ENCODE results near the gene SLC30A4.
"Not testable (repeated sequence)": the region's sequence is repeated elsewhere in the genome, so short reads cannot be mapped to it uniquely, and the experiment has no call there.

Gene SLC30A4

DNA sequence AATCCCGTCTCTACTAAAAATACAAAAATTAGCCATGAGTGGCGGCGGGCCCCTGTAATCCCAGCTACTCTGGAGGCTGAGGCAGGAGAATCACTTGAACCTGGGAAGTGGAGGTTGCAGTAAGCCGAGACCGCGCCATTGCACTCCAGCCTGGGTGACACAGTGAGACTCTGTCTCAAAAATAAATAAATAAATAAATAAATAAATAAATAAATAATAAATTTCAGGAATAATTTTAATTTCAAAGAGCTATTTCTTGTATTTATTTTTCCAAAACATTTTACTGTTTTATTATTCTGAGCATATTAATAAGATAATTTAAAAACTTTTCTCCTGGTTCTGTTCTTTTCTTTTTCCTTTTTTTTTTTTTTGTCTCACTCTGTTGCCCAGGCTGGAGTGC lies 15.4 kb downstream of the SLC30A4 start:
- not testable (repeated sequence) for DNase-seq

GRCh38 chr15:45499426-45499825 lies 23.1 kb downstream of the SLC30A4 start:
- DNase-seq = no peak

GRCh38 chr15:45498701-45499100 lies 23.9 kb downstream of the SLC30A4 start:
- no peak for DNase-seq

GRCh38 chr15:45497261-45497660 lies 25.3 kb downstream of the SLC30A4 start:
- no peak for DNase-seq

DNA sequence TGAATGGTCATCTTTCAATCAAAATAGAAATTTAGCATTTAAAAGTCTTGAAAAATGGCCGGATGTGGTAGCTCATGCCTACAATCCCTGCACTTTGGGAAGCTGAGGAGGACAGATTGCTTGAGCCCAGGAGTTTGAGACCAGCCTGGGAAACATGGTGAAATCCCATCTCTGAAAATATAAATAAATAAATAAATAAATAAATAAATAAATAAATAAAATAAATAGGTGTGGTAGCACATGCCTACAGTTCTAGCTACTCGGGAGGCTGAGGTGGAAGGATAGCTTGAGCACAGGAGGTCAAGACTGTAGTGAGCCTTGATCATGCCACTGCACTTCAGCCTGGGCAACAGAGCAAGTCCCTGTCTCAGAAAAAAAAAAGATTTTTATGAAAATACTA lies 25.9 kb downstream of the SLC30A4 start:
- no peak for DNase-seq

DNA sequence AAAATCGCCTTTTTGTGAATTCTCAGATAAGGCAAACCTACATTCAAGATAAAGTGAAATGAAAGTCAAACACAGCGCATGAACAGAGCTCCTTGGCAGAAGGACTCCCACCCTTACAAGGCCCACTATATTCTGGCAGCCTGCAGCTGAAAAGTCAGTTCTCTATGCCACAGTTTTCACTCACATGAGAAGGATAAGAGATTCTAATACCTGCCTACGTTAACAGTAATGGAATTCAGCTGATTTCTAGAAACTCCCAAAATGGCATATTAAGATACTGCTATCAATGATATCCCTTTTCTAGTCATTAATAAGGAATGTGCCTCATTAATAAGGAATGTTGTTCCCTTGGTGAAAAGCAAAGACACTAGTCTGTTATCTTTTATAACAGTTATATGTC lies 27.0 kb downstream of the SLC30A4 start:
- DNase-seq = no peak

DNA sequence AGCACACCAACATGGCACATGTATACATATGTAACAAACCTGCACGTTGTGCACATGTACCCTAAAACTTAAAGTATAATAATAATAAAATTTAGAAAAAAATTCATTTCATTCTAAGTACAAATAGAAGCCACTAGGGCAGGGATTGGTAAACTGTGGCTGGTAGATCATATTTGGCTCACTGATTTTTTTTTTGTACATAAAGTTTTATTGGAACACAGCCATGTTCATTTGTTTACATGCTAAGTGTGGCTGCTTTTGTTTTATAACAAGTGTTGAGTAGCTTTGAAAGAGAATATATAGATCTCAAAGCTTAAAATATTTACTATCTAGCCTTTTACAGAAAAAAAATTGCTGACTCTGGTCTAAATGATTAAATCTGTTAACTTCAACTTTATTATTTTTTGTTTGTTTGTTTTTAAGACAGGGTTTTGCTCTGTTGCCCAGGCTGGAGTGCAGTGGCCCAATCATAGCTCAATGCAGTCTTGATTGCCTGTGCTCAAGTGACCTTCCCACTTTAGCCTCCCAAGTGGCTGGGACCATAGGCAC lies 32.8 kb downstream of the SLC30A4 start:
- no peak for DNase-seq

- no peak for DNase-seq
Measured at GRCh38 chr15:45486317-45486716, 36.2 kb downstream of the SLC30A4 start.

DNA sequence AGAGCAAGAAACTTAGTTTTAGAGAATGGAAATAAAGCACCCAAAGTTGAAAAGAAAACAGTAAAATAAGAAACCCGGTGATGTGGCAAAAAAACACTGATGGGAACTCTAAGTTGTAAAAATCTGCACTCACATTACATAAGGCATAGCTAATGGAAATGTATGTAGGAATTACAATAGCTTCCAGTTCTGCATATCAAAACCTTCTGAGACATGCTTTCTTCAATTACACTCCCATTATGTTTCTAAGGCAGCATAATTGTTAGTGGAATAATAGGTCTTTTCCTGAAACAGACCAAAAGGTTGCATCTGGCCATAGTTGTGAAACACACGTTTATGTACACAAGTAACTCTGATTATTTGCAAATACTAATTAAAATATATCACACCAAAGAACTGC lies 41.4 kb downstream of the SLC30A4 start:
- no peak for DNase-seq

DNA sequence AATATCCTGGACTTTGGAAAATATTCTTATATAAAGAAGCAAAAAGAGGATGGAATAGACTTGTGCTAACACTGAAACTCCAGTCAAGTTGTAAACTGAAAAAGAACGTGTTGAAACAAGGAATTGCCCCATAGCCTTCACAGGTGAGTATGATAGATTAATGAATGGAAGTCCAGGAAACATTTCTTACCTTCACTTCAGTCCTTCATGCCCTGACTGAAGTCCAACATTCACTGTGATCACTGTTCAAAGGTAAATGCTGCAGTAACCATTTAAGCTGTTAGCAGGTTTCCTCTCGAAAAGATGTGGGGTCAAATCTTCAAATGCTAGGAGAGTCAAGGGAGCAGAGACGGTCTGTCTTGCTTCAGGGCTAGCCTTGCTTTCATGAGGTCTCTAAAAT lies 46.1 kb downstream of the SLC30A4 start:
- DNase-seq = no peak

DNA sequence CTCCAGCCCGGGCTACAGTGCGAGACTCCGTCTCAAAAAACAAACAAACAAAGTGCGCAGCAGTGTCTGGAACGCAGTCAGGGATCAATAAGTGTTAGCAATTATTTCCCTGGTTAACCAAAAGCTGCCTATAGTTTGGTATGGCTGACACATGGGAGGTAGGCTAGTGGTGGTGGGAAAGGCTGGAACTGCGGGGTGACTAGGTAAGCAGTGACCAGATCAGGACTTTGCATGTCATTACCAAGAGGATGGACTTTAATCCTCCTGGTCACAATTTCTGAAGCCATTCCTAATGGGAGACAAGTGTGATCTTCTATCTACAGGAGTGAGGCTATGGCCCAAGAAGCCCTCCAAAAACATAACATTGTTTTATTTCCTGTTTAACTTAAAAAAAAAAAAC lies 47.8 kb downstream of the SLC30A4 start:
- no peak for DNase-seq

DNA sequence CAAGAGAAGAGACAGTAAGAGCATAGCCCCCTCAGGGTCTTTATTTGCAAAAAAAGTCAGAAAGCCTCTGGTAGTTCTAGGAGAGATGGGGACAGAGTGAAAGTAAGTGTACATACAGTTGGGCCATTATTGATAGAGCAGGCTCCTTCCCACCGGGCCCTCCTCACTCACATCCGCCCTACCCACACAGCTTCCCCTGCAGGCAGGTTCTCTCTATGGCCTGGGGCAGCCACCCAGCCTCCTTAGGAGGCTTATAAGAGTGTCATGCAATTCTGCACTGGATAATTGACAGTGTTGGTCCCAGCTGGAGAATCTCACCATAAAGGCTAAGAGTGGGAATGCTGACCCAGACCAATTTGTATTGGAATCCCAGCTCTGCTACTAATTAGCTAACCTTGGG lies 49.5 kb downstream of the SLC30A4 start:
- no peak for DNase-seq

- no peak for DNase-seq
Measured at GRCh38 chr15:45471151-45471550, 51.4 kb downstream of the SLC30A4 start.

- no peak for DNase-seq
Measured at GRCh38 chr15:45469441-45469840, 53.1 kb downstream of the SLC30A4 start.

- no peak for DNase-seq
Measured at GRCh38 chr15:45469027-45469426, 53.5 kb downstream of the SLC30A4 start.

DNA sequence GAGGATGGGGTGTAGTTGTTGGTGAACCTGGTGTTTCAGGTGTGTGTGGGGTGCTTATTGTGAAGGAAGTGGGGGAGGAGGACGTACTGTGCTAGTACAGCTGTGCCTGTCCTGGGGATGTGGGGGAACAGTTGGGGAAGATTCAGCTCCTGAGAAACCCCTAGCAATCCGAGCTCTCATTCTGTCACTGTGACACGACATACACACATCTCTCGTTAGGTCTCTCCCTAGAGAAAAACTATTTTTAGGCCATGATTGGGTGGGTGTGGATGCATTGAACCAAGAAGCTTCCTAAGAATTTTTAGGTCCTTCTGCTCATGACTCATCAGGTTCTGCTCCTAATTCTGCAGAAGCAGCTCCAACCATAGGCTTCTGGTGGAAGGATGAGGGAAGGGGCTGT lies 54.3 kb downstream of the SLC30A4 start:
- DNase-seq = no peak

GRCh38 chr15:45458746-45459403 lies 63.7 kb downstream of the SLC30A4 start:
- peak; percentile 71 for DNase-seq

DNA sequence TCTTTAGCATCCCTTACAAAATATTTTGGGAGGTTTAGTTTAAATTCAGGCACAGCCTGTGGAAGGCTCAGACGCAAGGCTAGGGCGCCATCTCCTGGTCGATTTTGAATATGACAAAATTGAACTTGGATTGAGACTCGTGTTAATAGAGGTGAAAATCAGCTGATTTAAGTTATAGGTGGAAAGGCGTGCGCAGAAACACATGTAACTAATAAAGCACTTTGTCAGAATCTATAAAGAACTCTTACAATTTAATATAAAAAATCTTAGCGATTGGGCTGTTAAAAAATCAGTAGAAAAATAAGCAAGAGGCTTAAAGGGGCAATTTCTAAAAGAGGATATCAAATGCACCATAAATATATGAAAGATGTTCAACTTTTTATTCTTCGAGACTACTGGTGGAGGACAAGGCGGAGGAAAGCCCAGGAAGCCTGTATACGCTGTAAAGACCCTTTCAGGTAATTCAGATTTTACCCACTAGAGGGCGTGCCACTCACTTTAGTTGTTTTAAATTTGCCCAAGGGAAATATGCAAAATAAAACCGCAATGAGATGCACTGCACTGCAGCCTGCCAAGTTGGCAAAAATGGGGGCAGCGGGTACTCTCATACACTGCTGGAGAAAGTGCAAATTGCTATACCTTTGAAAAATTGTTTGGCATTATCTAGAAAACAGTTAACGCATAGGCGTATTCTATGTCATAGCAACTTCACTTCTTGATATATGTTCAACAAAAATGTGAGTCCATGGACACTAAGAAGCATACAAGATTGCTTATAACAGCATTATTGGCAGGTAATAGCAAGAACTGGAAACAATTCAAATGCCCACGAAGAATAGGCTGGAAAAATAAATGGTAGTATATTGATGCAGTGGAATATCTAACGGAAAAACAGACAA lies 64.7 kb downstream of the SLC30A4 start:
- peak; percentile 95 for DNase-seq

DNA sequence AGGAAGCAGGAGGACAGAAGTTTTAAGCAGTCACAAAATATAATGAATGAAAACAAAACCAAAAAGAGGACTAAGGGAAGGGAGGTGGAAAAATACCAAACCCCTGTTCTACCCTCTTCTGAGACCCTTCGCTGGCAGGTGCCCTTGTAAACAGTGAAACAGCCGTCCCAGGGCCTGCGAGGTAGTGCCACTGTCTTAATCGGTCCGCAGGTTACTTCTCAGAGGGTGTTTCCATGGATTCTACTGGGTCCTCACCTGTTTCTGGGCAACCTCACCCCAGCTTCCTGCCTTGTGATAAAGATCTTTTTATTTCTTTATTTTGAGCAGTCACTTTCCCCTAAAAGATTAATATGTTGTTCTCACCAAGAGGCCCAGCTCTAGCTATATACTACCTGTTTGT lies 65.3 kb downstream of the SLC30A4 start:
- no peak for DNase-seq

GRCh38 chr15:45456212-45457106 lies 66.1 kb downstream of the SLC30A4 start:
- peak; percentile 98 for DNase-seq

DNA sequence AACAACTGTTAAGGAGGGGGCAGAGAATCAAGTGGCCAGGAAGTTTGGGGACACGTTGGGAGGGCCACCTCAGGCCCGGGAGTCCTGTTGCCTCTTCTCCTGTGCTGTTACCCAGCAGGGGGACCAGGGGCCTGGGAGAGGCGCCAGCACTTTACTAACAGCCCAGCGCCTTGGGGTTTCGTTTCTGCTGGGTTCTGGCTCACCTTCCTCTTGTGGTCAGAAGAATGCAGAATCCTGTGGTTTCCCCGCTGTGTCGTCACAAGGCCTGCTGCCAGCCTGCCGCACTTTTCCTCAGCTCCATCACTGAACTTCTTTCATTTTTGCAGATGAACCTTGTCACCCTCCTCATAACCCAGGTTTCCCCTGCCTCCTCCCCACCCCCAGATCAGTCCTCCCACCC lies 67.7 kb downstream of the SLC30A4 start:
- peak; percentile 98 for DNase-seq

DNA sequence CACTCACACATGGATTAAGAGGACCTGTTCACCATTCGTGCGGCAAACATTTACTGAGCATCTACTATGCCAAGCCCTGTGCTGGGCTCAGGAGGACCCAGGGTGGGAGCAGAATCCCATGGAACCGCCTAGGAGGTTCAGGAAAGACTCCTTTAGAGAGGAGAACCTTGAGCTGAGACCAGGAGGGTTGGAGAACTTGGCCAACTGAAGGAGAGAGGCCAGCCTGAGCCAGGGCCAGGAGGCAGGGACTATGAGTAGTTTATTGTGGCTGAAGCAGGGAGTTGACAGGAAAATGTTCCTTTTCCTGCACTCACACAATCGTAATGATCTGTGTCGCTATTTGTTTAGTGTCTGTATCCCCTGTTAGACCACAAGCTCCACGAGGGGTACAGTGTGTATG lies 71.3 kb downstream of the SLC30A4 start:
- DNase-seq = no peak
